HepG2 (cell line): ENCODE data around the gene KIF26B. TPM values are rescaled to one million over a fixed set of nuclear protein-coding genes. Genes with fewer than 3 reads are reported as not detected.

Experiments
- ATAC-seq: fragments of 200-7000 bp; cut with Tn5 transposase; 3 replicates; pipeline ENCODE4 v1.9.1; 2020; ENCODE audit warnings: mild to moderate bottlenecking, moderate library complexity
- BruUV-seq: library from RNA; stranded (reverse); fragments of 400-500 nt; replicated peaks from 2 replicates; lab custom pipeline; 2021; lab: Mats Ljungman, UMichigan
- CTCF ChIA-PET: fragments of 300-600 bp; formaldehyde crosslinking; extraction: SDS; loops from one replicate; lab custom pipeline; 2021; ENCODE audit warnings: low total read pairs, inconsistent platforms, low intra/inter-chr PET ratio; lab: Yijun Ruan, JAX
- POLR2A ChIA-PET: fragments of 350-600 bp; sonication (Branson Sonifier 250); formaldehyde crosslinking; loops from one replicate; lab custom pipeline; 2020; ENCODE audit warnings: antibody characterized with exemption, inconsistent platforms; lab: Yijun Ruan, JAX
- DNase-seq: peaks from one replicate; pipeline ENCODE4 v3.0.0-alpha.2; 2015; ENCODE audit warnings: low spot score
- FAIRE-seq: peaks from 3 replicates; lab custom pipeline; 2011; peaks lifted over from hg19 to GRCh38; lab: Jason Lieb, UNC
- H2AFZ ChIP-seq: one replicate; pipeline ENCODE4 v1.6.1; 2011; ENCODE audit warnings: low read length, inconsistent platforms
- H3K27ac ChIP-seq: fragments of 300-600 bp; 3 replicates; pipeline ENCODE4 v1.8.0; 2011; ENCODE audit warnings: mixed run types, mild to moderate bottlenecking, mixed read lengths, low read length, inconsistent platforms; ENCODE audit not compliant: insufficient read depth; ENCODE audit errors: extremely low read length
- H3K27me3 ChIP-seq, 2 experiments: fragments of 200-600 bp in 1 of 2; 2 replicates in 1 of 2; 3 replicates in 1 of 2; pipeline versions ENCODE4 v1.6.0 to v1.8.0; 2011; ENCODE audit warnings: low read length in 2 of 2, mild to moderate bottlenecking in 2 of 2, moderate library complexity in 2 of 2, inconsistent platforms in 1 of 2; ENCODE audit not compliant: insufficient read depth in 2 of 2, control insufficient read depth in 1 of 2
- H3K36me3 ChIP-seq, 2 experiments: fragments of 200-600 bp in 1 of 2; replicated peaks in 1 of 2; 2 replicates in 1 of 2; 3 replicates in 1 of 2; pipeline versions ENCODE4 v1.5.1 to v1.8.0; 2011; ENCODE audit warnings: low read length in 2 of 2, inconsistent platforms in 1 of 2; ENCODE audit not compliant: insufficient read depth in 2 of 2, control insufficient read depth in 1 of 2
- H3K4me1 ChIP-seq: 2 replicates; pipeline ENCODE4 v1.5.1; 2012; ENCODE audit warnings: low read length, inconsistent platforms; ENCODE audit not compliant: insufficient read depth
- H3K4me2 ChIP-seq: 2 replicates; pipeline ENCODE4 v1.6.0; 2011; ENCODE audit warnings: low read depth, low read length, inconsistent platforms
- H3K4me3 ChIP-seq, 3 experiments: fragments of 200-600 bp in 1 of 3; sonication (generic), shearing (Covaris generic) in 1 of 3; replicated peaks in 1 of 3; 2 replicates each; pipeline ENCODE4 v1.5.1; 2011 to 2016; ENCODE audit warnings: low read length in 3 of 3, inconsistent platforms in 2 of 3, low read depth in 2 of 3, mild to moderate bottlenecking in 2 of 3, control low read depth in 1 of 3, mixed read lengths in 1 of 3; ENCODE audit not compliant: insufficient read depth in 1 of 3
- H3K79me2 ChIP-seq: one replicate; pipeline ENCODE4 v1.6.1; 2011; ENCODE audit warnings: low read length, inconsistent platforms; ENCODE audit not compliant: insufficient read depth
- H3K9ac ChIP-seq: 2 replicates; pipeline ENCODE4 v1.6.0; 2011; ENCODE audit warnings: mild to moderate bottlenecking, low read depth, low read length, inconsistent platforms; ENCODE audit not compliant: insufficient read depth
- H3K9me3 ChIP-seq: 2 replicates; pipeline ENCODE4 v1.5.1; 2012; ENCODE audit warnings: mild to moderate bottlenecking, low read length
- H4K20me1 ChIP-seq: 2 replicates; pipeline ENCODE4 v1.6.0; 2011; ENCODE audit warnings: inconsistent platforms, mild to moderate bottlenecking, low read length, moderate library complexity; ENCODE audit not compliant: insufficient read depth
- FOXO1 ChIP-seq: sonication (generic); formaldehyde crosslinking; IDR thresholded peaks from 2 replicates; pipeline ENCODE4 v1.4.0; 2020; ENCODE audit warnings: missing genetic modification reagents
- IRX3 ChIP-seq: sonication (generic); formaldehyde crosslinking; IDR thresholded peaks from 2 replicates; pipeline ENCODE4 v1.8.1; 2023; ENCODE audit warnings: mild to moderate bottlenecking, low read depth, missing genetic modification reagents, borderline replicate concordance
- MAFF ChIP-seq: IDR thresholded peaks from 2 replicates; pipeline ENCODE4 v1.6.1; 2011; ENCODE audit warnings: low read depth, low read length, improper control_type of control experiment
- MAFK ChIP-seq, 2 experiments: IDR thresholded peaks in 1 of 2; conservative IDR thresholded peaks in 1 of 2; 2 replicates each; pipeline ENCODE4 v1.6.1; 2011; ENCODE audit warnings: improper control_type of control experiment in 2 of 2, low read length in 2 of 2
- SYNCRIP ChIP-seq: fragments of 200-400 bp; formaldehyde crosslinking; IDR thresholded peaks from 2 replicates; pipeline ENCODE4 v1.6.1; 2018; ENCODE audit warnings: mild to moderate bottlenecking, low read depth, low read length; ENCODE audit not compliant: insufficient read depth
- ZBTB40 ChIP-seq, 2 experiments: fragments of 450-650 bp in 1 of 2; sonication (generic) in 1 of 2; formaldehyde crosslinking in 1 of 2; IDR thresholded peaks; 2 replicates each; pipeline versions ENCODE4 v1.6.1 to v1.8.0; 2016 to 2022; ENCODE audit warnings: antibody characterized with exemption in 1 of 2, mild to moderate bottlenecking in 1 of 2, missing genetic modification reagents in 1 of 2
- ZNF263 ChIP-seq: sonication (generic); formaldehyde crosslinking; IDR thresholded peaks from 2 replicates; pipeline ENCODE4 v1.4.0; 2020; ENCODE audit warnings: missing genetic modification reagents
- ZNF280B ChIP-seq: sonication (generic); formaldehyde crosslinking; IDR thresholded peaks from 2 replicates; pipeline ENCODE4 v1.5.0; 2020; ENCODE audit warnings: missing genetic modification reagents, mild to moderate bottlenecking, borderline replicate concordance
- ZNF33A ChIP-seq: sonication (generic); formaldehyde crosslinking; IDR thresholded peaks from 2 replicates; pipeline ENCODE4 v1.5.1; 2020; ENCODE audit warnings: missing genetic modification reagents, mild to moderate bottlenecking, moderate library complexity, borderline replicate concordance
- ZNF552 ChIP-seq: sonication (generic); formaldehyde crosslinking; IDR thresholded peaks from 2 replicates; pipeline ENCODE4 v1.9.0; 2022; ENCODE audit warnings: missing genetic modification reagents, mild to moderate bottlenecking, borderline replicate concordance
- ZNF556 ChIP-seq: sonication (generic); formaldehyde crosslinking; IDR thresholded peaks from 2 replicates; pipeline ENCODE4 v1.4.0; 2020; ENCODE audit warnings: mild to moderate bottlenecking, missing genetic modification reagents, borderline replicate concordance
- ZNF776 ChIP-seq: sonication (generic); formaldehyde crosslinking; IDR thresholded peaks from 2 replicates; pipeline ENCODE4 v1.4.0; 2020; ENCODE audit warnings: mild to moderate bottlenecking, missing genetic modification reagents
- WGBS: methylation state at CpG from one replicate; pipeline ENCODE4 v1.1.6; 2017; ENCODE audit warnings: low lambda C conversion rate; 5-methylcytosine and 5-hydroxymethylcytosine counted together
- in situ Hi-C: cut with HindIII; loops from 2 replicates; pipeline ENCODE4 v1.10.0; 2017; ENCODE audit warnings: low pct_unique_long_range_greater_than_20kb; ENCODE audit not compliant: extremely low pct_ligation_motif_present
- intact Hi-C: fragments of 100-400 bp; cut with micrococcal nuclease; formaldehyde crosslinking; loops from one replicate; pipeline ENCODE4 v1.10.0; 2022; ENCODE audit not compliant: unreplicated experiment
- polyA plus RNA-seq, 8 experiments: library from polyadenylated mRNA; depleted of rRNA in 3 of 8; stranded (reverse) in 7 of 8; unstranded in 1 of 8; fragments of >200 nt; fragmentation: Illumina TruSeq in 4 of 8; extraction: Trizol in 4 of 8; gene quantifications; 2 replicates each; pipeline versions ENCODE4 v1.2.1 to v1.2.3, GENCODE V29; 2011 to 2016; ENCODE audit warnings: low read depth in 4 of 8, missing spikeins in 1 of 8, mixed read lengths in 1 of 8; ENCODE audit not compliant: insufficient read depth in 1 of 8
- total RNA-seq, 5 experiments: library from RNA; depleted of rRNA; stranded (reverse); fragments of >200 nt; fragmentation: Illumina TruSeq; extraction: Trizol; gene quantifications; 2 replicates each; pipeline ENCODE4 v1.2.3, GENCODE V29; 2016; ENCODE audit warnings: low read depth in 1 of 5

KIF26B gene
- total and polyA plus RNA-seq, 2 of the 13 experiments (the other 11 are each of a cell fraction or from before 2014, with no cell fraction given) = 0.08 to 0.09 TPM

DNA sequence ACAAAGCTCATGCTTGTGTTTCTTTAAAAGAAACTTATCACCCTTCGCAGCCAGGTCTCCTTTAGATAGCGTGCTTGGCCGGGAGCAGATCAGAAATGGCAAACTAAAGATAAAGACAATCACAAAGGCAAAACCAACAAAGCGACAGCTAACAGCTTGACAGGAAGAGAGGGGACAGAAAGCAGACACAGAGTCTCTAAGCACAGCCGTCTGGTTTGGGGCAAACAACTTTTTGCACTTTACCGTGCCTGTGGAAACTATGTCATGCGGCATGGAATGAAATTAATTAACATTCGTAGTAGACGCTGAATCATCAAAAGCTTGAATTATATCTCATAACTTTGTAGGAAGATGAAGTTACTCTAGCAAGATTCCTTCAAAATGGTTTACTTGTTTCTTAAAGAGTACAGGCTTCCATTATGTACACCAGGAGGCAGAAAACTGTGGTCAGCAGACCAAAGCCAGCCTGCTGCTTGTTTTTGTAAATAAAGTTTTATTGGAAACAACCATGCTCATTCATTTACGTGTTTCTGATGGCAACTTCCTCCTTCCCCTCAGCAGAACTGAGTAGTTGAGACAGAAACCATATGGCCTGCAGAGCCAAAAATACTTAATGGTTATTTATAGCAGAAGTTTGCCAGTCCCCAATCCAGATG is 183.2 kb downstream of the KIF26B start:
- BruUV-seq = no TSS peak
- TF ChIP-seq ZNF33A (CRISPR knock-in tag) (no peak), MAFF (peak; percentile 38; the same call in 1 of the 2 replicates), MAFK (conservative IDR thresholded peaks at IDR 0.05 in 1 of 2, IDR thresholded peaks at IDR 0.05 in 1 of 2; ENCODE audit: low read length in 2 of 2) (peak; percentile 50 to 58), ZNF776 (CRISPR knock-in tag) (no peak), ZNF280B (CRISPR knock-in tag) (no peak), ZNF556 (no peak), ZBTB40 (IDR thresholded peaks at IDR 0.05) (no peak), ZBTB40 (CRISPR knock-in tag; IDR thresholded peaks at IDR 0.05) (peak; percentile 77; the same call in 1 of the 2 replicates), ZNF552 (CRISPR knock-in tag) (no peak), FOXO1 (CRISPR knock-in tag) (no peak), SYNCRIP (no peak), ZNF263 (no peak), IRX3 (CRISPR knock-in tag) (no peak)

More for the DNA sequence above, 183.2 kb downstream of the KIF26B start:
- POLR2A ChIA-PET = no interaction called here
- intact Hi-C loops (no loop called here), in situ Hi-C loops (no loop called here)
- no peaks in the 10 kb centered on the region for H3K9me3 ChIP-seq
- no peaks in the 10 kb centered on the region; a peak in 1 of 5 replicates for H3K27me3 ChIP-seq
- no peak overlapping the region for H3K4me3 ChIP-seq
- H3K4me2 ChIP-seq = no peak overlapping the region
- CTCF ChIA-PET = no interaction called here
- H3K9ac ChIP-seq = no peak overlapping the region
- WGBS = 73% methylated on average over 10 of the region's 10 CpGs
- no peaks in the 10 kb centered on the region for H3K4me1 ChIP-seq
- H3K36me3 ChIP-seq = no peaks in the 10 kb centered on the region
- H2AFZ ChIP-seq = no peak overlapping the region
- H3K27ac ChIP-seq = no peak overlapping the region
- DNase-seq = no peak
- ATAC-seq = no peak
- H4K20me1 ChIP-seq = no peaks in the 10 kb centered on the region
- H3K79me2 ChIP-seq = no peaks in the 10 kb centered on the region
- no peak for FAIRE-seq
